NCI-H82 treated with DMSO at 0.1 percent for 48 hours (cell line): ENCODE data around the gene PFKFB3.

Experiments used
- DNase-seq: peaks from one replicate; lab custom pipeline; 2025; ENCODE audit not compliant: unreplicated experiment; lab: John Stamatoyannopoulos, UW

The PFKFB3 gene

DNA sequence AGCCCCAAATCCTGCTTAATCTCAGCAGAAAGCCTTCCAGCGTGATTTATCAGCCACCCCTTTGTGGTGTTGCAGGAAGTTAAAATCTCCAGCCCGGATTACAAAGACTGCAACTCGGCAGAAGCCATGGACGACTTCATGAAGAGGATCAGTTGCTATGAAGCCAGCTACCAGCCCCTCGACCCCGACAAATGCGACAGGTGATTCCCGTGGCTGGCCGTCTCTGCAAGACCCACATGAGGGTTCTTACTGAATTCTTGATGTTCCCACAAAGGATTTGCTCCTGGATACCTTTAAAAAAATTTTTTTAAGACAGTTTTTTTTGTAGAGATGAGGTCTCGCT lies 16.7 kb downstream of the PFKFB3 start:
- no peak for DNase-seq

DNA sequence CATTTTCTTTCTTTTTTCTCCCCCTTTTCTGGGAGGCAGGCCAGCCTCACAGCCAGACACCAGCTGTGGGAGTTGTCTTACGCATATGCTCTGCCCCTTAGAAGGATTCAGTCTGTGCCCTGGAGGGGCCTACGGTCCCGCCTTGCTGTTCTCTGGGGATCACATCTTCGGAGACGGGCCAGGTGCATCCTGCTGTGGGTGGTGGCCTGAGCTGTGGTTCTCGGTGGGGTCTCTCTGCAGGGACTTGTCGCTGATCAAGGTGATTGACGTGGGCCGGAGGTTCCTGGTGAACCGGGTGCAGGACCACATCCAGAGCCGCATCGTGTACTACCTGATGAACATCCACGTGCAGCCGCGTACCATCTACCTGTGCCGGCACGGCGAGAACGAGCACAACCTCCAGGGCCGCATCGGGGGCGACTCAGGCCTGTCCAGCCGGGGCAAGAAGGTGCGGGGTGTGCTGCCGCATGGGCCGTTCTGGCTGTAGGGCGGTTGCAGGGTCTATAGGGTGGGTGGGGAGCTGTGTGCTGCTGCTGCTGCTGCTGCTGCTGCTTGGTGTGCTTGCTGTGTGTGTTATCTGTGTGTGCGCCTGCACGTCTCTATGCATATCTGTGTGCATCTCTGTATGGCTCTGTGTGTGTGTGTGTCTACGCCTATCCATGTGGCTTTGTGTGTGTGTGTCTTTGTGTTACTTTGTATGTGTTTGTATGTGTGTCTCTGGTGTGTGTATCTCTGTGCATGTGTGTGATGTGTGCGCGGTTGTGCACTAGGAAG lies 17.9 kb downstream of the PFKFB3 start:
- DNase-seq, result no peak

DNA sequence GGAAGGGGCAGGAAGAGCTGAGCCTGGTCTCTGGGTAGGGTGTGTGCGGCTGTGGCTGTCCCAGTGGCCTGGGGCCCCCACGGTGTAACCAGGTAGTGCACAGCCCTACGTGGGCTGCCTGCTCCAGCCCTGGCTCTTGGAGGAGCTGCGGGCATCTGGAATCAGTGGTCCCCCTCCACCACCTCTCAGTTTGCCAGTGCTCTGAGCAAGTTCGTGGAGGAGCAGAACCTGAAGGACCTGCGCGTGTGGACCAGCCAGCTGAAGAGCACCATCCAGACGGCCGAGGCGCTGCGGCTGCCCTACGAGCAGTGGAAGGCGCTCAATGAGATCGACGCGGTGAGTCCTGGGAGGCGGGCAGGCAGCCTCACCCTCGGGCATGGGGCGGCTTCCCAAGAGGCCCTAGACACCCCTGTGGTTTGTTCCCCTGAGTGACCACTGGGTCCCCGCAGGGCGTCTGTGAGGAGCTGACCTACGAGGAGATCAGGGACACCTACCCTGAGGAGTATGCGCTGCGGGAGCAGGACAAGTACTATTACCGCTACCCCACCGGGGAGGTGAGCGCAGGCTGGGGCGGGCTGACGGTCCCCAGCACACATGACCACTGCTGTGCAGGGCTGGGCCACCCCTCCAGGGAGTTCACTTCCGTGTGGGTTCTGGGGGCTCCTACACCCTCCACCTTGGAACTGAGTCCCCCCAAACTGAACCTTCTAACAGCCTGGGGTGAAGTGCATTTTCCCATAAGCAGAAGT lies 18.6 kb downstream of the PFKFB3 start:
- DNase-seq, result no peak

DNA sequence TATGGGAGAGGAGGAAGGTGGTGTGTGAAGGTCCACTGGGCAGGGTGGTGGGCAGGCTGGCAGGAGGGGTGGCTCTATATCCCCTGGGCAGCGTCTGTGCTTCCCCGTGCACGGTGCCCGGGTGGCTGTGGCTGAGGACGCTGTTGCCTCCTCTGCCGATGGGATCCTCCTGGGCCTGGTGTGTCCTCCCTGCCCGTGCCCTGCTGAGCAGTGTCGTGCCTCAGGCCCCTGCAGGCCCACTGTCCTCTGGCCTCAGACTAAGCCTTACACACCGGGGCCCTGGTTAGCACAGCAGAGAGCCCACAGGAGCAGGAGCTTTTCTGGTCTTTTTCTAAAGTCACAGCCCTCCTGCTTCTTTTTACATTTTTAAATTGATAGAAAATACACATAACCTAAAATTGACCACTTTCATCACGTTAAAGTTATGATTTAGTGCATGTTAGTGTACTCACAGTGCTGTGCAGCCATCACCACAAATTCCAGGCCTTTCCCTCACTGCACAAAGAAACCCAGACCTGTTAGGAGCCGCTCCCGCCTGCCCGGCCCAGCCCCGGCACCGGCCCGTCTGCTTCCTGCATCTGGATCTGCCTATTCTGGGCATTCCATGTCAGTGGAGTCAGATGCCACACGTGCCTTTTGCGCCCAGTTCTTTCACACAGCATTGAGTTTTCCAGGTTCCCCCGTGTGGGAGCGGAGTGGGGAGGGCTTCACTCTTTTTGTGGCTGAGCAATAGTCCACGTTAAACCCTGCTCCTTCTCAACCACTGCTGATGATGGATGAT lies 19.4 kb downstream of the PFKFB3 start:
- no peak for DNase-seq

DNA sequence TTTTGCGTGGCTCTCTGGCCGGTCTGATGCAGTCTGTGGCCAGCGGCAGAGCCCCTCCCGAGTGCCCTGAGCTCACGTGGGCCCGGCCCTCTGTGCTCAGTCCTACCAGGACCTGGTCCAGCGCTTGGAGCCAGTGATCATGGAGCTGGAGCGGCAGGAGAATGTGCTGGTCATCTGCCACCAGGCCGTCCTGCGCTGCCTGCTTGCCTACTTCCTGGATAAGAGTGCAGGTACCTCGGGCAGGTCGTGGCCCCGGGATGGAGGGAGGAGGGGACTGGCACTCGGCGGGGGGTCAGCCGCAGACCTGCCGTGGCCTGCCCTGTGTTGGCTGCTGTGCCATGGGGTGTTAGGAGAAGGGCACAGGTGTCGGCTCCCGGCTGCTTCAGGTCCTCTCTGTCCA lies 20.0 kb downstream of the PFKFB3 start:
- no peak for DNase-seq

DNA sequence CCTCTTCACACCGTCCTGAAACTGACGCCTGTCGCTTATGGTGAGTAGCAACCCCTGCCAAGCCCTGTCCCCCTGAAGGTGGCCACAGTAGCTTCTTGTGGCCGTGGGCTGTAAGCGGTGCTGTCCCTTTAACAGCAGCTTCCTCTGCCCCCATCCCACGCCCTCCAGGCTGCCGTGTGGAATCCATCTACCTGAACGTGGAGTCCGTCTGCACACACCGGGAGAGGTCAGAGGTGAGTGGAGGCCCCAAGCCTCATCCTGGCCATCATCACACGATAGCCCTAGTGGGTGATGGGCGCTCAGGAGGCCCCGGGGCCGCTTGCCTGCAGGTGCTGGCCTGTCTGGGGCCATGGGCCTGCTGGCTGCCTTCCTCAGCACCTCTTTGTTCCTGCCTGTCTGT lies 21.2 kb downstream of the PFKFB3 start:
- DNase-seq, result no peak

DNA sequence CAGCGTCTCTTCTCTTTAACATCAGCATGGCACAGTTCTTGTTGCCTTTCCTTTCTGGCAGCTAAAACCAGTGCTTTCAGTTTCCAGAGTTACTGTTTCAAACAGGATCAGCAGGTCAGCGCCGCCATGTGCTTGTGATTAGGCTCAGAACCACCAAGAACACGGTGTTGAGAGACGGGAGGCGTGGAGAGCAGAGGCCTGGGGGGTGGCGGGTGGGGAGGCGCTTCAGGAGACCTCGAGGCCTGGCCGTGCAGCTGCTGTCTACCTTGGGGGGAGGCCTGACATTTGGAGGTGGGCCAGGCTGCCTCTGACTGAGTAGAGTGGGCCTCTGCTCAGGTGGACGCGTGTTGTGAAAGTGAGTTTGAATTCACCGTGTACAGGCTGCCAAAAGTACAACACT lies 22.0 kb downstream of the PFKFB3 start:
- DNase-seq, result no peak

DNA sequence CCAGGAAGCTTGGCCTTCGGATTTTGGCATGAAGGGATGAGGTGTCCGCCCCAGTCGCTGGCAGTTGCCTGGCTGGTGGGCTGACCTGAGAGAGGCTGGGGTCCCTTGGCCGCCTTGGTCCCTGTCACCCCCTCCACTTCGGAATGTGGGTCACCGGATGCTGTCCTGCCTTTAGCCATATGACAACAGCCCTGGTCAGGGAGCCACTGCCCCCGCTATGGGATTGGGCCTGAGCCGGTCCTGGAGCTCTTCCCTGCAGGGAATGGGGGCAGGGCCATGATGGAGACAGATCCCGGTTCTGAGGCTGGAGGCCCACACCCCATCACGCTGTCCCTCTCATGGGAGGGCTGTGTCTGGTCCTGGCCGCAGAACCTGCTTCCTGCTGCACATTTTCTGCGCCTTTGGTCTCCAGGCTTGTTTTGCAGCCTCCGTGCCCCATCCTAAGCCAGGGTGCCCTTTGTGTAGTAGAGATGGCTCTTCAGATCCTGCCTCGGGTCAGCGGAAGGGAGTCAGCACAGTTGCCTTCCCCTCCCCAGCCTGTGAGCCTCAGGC lies 22.6 kb downstream of the PFKFB3 start:
- DNase-seq, result no peak

DNA sequence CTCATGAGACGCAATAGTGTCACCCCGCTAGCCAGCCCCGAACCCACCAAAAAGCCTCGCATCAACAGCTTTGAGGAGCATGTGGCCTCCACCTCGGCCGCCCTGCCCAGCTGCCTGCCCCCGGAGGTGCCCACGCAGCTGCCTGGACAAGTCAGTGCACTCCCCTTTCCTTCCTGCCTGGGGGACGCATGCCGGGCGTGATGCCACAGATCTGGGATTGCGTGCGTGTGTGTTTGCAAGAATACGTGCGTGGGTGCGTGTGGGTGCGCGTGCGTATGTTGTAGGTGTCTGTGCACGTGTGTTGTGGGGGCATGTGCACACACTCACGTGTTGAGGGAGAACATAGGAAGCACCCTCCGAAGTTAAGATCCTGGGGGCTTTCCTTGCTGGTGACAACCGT lies 23.5 kb downstream of the PFKFB3 start:
- no peak for DNase-seq

DNA sequence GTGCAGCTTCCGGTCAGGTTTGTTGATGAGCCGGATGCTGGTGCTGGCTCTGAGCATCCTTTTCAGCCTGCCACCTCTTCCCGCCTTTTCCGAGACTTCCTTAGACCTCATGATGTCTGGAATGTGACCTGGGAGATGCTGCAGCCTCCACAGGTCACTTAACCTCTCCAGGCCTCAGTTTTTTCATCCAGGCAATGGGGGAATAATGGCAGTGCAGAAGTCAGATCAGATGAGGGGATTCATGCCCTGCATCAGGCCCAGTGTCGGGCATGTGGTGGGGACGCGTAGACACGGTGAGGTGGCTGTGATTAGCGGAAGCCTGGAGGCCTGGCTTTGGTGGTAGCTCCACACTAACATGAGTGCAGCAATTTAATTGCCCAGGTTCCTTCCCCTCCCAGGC lies 24.6 kb downstream of the PFKFB3 start:
- no peak for DNase-seq

DNA sequence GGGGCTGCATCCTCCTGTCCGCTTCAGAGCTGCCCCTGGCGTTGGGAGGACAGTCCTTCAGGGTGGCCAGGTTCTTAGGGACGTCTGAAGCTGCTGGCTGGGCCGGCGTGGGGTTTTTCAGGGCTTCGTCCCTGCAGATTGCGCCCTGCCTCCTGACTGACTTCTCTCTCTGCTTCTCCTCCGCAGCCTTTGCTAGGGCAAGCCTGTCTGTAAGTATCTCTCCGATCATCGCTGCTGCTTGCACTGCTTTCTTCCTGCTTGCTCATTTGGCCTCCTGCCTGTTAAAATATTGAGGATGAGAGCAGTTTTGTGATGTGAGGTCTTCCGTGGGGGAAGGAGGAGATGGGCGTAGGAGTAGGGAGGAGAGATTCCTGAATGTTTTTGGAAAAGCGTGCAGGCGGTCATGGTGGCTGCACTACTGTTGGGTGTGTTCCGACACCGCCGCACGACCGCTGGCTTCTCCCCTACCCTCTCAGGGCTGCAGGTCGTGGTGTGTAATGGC lies 25.3 kb downstream of the PFKFB3 start:
- no peak for DNase-seq

DNA sequence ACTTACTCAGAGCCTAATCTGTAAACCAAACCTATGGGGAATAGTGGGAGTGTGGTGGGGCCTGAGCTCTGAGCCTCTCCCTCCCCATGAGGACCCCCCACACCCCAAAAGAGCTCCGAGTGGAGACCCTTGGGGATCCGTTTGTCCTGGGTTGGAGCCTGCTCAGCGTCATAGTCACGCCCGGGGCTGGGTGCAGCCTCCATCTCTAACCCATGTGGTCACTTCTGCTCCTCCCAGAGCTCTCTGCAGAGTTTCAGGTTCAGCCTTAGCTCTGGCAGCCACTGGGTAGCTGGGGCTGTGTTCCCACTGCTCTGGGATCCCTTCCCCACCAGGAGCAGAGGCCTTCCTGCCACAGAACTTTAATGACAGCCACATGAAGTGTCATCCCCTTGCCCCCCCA lies 25.9 kb downstream of the PFKFB3 start:
- no peak for DNase-seq

DNA sequence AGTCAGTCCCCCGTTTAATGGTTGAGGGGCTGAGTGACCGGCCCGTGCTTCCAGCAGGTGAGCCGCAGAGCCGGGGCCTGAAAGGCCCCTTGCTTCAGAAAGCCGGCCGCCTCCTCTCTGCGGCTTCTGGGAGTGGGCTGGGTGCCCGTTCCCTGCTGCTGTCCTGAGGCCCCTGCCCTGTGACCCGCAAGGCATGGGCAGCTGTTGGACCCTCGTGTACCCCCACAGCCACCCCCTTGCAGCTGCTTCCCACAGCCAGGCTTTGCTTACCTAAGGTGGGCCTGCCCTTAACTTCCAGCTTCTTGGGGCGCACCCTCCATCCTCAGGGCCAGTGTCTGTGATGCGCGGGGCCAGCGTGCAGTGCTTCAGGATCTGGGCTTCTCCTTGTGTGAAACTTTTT lies 26.6 kb downstream of the PFKFB3 start:
- no peak for DNase-seq

DNA sequence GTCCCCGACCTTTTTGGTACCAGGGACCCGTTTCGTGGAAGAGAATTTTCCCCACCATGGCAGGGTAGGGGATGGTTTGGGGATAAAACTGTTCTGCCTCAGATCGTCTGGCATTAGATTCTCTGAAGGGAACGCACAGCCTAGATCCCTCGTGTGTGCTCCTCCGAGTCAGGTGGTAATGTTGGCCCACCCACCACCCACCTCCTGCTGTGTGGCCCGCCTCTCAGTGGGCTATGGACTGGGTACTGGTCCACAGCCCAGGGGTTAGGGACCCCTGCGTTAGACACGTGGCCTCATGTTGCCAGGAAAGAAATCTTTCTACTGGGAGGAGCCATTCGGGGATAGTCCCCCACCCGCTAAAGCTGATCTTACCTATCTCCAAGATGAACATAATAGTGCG lies 27.0 kb downstream of the PFKFB3 start:
- no peak for DNase-seq

DNA sequence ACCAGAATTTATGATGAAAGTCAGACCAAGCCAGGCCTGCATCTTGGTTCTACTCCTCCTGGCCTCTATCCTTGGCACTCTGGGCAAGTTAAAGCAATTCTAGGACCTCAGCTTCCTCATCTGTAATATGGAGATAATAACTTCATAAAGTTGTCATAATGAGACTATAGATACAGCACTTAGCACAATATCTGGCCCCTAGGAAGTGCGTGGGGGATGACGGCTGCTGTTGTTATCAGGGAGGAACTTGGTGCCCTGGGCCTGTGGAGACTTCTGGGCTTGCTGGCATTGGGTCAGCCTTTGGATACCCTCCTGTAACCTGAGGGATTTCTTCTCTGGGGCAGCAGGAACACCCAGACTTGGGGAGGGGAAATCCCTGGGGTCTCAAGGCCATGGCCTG lies 27.6 kb downstream of the PFKFB3 start:
- no peak for DNase-seq

DNA sequence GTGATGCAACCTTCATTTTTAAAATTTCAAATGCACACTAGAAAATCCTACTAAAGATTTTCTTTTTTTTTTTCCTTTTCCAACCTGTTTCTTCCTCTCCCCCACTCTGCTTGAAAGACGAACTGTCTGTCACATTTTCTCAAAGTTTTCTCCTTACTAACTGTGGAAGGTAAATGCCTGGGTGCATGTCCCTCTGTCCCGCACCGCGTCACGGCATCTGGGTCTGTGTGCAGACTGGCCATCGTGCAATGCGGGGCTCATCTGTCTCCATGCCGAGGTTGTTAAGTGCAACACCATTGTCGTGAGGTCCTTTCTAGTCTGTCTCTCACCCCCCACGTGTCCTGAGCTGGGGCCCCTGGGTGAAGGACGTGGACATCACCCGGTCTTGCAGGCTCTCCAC lies 28.4 kb downstream of the PFKFB3 start:
- no peak for DNase-seq

DNA sequence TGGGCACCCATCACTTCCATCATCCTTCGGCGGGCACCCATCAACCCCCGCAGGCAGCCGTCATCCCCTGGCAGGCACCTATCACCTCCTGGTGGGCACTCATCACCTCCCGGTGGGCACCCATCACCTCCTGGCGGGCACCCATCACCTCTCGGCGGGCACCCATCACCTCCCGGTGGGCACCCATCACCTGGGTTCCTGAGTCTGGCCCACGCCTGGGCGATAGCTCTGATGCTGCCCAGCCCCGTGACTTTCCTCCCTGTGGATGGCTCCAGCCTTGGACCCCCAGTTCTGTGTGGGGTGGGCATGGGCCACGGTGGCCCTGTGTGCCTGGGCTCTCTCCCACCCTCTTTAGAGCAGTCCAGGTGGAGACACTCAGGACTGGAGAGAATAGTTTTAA lies 29.0 kb downstream of the PFKFB3 start:
- DNase-seq, result no peak

DNA sequence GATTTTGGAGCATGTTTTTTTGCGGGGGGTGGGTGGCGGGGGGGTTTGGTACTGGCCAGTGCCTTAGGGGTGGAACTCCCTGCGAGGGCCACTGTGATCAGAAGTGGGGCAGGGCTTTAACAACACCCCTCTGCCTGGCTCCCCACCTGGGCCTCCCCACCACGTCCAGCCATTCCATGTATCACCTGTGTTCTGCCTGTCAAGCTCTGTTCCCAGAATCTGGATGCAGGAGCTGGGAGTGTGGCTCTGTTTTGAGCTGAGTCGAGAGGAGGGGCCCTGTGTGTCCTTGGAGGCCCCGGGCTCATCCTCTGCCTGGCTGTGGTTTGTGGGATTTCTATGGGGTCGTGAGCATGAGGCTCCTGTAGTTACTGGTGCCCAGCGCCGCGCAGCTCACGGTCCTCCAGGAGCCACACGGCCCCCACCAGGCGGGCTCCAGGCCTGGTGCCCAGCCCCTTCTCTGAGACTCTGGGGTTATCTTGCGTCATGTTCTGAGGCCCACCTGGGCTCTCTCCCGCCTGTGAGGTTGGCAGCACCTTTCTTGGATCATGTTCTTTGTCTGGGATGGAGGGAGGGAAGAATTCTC lies 29.6 kb downstream of the PFKFB3 start:
- no peak for DNase-seq

DNA sequence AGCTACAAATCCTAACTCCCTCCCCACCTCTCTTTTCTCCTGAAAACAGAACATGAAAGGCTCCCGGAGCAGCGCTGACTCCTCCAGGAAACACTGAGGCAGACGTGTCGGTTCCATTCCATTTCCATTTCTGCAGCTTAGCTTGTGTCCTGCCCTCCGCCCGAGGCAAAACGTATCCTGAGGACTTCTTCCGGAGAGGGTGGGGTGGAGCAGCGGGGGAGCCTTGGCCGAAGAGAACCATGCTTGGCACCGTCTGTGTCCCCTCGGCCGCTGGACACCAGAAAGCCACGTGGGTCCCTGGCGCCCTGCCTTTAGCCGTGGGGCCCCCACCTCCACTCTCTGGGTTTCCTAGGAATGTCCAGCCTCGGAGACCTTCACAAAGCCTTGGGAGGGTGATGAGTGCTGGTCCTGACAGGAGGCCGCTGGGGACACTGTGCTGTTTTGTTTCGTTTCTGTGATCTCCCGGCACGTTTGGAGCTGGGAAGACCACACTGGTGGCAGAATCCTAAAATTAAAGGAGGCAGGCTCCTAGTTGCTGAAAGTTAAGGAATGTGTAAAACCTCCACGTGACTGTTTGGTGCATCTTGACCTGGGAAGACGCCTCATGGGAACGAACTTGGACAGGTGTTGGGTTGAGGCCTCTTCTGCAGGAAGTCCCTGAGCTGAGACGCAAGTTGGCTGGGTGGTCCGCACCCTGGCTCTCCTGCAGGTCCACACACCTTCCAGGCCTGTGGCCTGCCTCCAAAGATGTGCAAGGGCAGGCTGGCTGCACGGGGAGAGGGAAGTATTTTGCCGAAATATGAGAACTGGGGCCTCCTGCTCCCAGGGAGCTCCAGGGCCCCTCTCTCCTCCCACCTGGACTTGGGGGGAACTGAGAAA lies 30.4 kb downstream of the PFKFB3 start:
- DNase-seq, result no peak

DNA sequence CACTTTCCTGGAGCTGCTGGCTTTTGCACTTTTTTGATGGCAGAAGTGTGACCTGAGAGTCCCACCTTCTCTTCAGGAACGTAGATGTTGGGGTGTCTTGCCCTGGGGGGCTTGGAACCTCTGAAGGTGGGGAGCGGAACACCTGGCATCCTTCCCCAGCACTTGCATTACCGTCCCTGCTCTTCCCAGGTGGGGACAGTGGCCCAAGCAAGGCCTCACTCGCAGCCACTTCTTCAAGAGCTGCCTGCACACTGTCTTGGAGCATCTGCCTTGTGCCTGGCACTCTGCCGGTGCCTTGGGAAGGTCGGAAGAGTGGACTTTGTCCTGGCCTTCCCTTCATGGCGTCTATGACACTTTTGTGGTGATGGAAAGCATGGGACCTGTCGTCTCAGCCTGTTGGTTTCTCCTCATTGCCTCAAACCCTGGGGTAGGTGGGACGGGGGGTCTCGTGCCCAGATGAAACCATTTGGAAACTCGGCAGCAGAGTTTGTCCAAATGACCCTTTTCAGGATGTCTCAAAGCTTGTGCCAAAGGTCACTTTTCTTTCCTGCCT lies 31.1 kb downstream of the PFKFB3 start:
- no peak for DNase-seq
